GM21515 (cell line): ENCODE results near the gene RPAP2.
"Not testable (repeated sequence)": the region's sequence is repeated elsewhere in the genome, so short reads cannot be mapped to it uniquely, and the experiment has no call there.

Source experiments
- ATAC-seq: cut with Tn5 transposase; IDR thresholded peaks from one replicate; pipeline ENCODE4 v1.9.1; 2021; ENCODE audit not compliant: unreplicated experiment

RPAP2 gene

DNA sequence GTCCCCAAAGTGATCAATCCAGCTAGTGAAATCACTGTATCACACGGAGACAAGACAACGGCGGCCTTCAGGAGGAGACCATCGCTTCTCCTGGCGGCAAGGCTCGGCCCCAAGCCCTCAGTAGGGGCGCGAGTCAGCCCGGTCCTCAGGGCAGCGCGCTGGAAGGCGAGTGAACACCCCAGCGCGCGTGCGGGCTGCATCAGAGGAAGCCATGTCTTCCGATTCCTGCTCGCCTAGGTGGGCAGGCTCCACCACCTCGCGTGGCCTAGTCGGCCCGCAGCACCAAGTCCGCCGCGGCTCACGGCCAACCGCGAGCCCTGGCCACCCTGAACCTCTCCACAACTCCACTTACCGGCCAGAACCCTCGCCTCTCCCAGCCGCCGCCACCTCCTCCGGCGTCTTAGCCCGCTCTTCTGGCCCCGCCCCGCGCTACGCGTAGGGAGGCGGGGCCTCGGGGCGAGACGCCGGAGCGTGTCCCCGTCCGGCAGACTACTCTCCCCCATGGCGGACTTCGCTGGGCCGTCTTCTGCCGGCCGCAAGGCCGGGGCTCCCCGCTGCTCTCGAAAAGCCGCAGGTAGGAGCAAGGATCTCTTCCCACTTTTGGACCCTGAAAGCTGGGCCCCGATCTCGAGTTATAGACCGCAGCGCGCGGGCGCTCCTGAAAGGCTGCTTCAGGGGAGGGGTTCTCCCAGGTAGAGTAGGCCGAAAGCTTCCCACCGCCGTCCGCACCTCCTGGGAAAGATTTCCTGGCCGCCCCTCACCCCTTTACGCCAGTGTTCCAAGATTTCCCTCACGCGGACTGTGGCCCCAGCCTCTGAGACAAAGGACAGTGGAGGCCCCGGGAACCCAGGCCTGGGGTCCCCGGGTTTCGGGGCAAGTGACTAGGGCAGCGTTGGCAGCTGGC, at the start of gene RPAP2, which contains the start of gene GLMN:
Gene RPAP2, plus strand, starts transcription at position 487 of the 904 bp plus-strand sequence. Its CDS starts 15 bp downstream, at position 502.
Gene GLMN, minus strand, starts transcription at position 415 of the 904 bp plus-strand sequence. CDS start 988 bp downstream, outside the sequence.
- ATAC-seq: peak; percentile 99

DNA sequence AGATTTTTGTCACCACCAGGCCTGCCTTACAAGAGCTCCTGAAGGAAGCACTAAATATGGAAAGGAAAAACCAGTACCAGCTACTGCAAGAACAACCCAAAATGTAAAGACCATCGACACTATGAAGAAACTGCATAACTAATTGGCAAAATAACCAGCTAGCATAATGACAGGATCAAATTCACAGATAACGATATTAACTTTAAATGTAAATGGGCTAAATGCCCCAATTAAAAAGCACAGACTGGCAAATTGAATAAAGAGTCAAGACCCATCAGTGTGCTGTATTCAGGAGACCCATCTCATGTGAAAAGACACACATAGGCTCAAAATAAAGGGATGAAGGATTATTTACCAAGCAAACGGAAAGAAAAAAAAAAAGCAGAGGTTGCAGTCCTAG, 44.1 kb upstream of the RPAP2 start:
- ATAC-seq: not testable (repeated sequence)

DNA sequence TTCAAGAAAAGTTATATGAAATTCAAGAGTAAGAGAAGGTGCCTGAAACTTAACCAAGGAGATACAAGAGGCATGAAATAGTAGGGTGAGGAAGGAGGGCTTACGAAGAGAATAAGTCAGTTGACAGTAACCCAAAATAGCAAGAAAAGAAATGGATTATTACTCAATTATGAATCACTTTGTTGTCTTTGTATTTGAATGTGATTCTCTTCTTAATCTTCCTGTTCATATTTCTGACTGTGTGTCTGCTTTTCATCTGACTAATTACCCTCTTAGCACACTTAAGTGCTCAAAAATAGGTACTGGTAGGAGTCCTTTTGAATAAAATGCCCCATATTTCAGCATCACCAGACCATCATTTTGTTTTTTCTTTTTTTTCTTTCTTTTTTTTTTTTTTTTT, 39.5 kb upstream of the RPAP2 start:
- ATAC-seq: no peak

DNA sequence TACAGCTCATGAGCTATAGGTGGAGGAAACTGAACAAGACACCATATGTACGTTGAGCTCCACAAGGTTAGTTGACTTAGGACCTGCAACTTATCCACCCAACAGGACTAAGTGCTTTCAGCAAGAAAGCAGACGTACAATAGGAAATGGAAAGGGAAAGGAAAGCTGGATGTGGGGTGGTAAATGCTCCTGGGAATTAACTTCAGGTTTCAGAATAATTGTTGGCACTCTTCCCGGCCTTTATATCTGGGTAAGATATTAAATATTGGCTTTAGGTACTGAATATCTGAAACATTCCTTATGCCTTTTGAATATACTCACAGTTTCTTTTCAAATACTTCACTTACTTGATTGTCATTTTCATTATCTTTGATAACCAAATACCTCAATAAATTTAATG, 36.3 kb upstream of the RPAP2 start:
- no peak for ATAC-seq

DNA sequence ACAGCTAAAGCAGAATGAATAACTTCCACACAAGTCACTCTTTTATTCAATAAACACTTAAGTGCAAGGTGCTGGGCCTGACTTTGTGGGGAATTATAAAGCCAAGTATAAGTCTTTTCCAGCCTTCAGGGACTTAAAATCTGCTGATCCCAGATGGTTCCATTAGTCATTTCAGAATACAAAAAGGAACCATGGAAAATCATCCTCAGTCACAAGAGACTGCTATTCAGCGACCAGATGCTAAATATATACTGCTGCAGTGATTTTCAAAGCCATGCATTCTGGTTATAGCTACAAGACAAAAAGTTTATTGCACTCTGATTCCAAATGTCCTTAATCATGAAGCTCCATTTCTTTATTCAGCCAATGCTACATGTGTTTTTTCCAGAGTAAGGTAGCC, 25.8 kb upstream of the RPAP2 start:
- no peak for ATAC-seq

DNA sequence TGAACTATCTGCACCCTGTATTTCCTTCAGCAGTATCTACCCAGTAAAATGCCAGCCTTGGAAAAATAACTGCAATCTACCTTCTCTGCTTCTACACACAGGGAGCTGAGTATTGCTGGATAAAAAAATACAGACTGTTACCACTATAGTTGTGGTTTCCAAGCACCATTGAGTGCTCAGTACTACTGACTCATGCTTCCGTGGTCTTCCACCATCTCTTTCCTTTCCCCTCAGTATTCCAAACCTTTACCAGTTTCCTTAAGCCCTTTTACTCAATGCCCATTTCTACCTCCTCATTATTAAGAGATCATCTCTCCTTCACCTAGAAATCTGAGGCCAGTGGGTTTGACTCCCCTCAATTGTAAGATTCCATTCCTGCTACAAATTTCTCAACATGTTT, 23.9 kb upstream of the RPAP2 start:
- no peak for ATAC-seq

DNA sequence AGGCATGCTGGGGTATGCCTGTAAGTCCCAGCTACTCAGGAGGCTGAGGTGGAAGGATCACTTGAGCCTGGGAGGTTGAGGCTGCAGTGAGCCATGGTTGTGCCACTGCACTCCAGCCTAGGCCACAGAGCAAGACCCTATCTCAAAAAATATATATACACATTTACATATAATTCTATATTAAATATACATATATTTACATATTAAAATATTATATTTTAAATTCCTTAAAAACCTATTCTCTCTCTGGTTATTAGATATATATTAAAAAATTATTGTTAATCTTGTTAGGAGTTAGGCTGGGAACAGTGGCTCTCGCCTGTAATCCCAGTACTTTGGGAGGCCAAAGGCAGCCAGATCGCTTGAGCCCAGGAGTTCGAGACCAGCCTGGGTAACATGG, 22.8 kb upstream of the RPAP2 start:
- ATAC-seq: no peak

DNA sequence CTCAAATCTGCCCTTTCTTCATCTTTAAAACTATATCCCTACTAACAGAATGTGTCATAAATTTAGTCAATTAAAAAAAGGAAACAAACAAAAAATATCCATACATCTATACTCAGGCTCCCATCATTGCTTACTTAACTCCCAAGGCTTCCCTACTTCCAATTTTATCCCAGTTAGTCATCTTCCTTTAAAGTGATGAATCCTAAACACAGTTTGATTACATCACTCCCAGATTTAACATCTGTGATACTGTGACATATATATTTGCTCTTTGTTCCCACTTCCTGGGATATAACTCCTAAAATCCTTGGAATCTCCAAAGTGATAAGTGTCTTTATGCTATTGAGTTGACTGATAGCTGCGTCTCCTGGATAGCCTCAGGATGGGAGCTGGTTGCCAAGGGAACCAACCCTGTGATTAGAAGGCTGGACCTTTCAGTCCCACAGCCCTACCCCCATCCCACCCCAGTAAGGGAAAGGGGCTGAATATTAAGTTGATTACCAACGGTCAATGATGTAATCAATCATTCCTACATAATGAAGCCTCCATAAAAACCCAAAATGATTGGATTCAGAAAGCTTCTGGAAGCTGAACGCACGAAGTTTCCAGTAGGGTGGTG, 21.6 kb upstream of the RPAP2 start:
- no peak for ATAC-seq

DNA sequence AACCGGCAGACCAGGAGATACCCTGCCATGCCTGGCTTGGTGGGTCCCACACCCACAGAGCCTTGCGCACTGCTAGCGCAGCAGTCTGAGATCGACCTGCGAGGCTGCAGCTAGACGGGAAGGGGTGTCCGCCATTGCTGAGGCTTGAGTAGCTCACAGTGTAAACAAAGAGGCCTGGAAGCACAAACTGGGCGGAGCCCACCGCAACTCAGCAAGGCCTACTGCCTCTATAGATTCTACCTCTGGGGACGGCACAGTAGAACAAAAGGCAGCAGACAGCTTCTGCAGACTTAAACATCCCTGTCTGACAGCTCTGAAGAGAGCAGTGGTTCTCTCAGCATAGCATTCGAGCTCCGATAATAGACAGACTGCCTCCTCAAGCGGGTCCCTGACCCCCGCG, 19.1 kb upstream of the RPAP2 start:
- ATAC-seq: not testable (repeated sequence)

DNA sequence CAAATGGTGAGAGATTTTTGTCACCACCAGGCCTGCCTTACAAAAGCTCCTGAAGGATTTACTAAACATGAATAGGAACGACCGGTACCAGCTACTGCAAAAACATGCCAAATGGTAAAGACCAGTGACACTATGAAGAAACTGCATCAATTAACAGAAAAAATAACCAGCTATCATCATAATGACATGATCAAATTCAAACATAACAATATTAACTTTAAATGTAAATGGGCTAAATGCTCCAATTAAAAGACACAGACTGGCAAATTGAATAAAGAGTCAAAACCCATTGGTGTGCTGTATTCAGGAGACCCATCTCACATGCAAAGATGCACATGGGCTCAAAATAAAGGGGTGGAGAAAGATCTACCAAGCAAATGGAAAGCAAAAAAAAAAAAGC, 17.4 kb upstream of the RPAP2 start:
- not testable (repeated sequence) for ATAC-seq

DNA sequence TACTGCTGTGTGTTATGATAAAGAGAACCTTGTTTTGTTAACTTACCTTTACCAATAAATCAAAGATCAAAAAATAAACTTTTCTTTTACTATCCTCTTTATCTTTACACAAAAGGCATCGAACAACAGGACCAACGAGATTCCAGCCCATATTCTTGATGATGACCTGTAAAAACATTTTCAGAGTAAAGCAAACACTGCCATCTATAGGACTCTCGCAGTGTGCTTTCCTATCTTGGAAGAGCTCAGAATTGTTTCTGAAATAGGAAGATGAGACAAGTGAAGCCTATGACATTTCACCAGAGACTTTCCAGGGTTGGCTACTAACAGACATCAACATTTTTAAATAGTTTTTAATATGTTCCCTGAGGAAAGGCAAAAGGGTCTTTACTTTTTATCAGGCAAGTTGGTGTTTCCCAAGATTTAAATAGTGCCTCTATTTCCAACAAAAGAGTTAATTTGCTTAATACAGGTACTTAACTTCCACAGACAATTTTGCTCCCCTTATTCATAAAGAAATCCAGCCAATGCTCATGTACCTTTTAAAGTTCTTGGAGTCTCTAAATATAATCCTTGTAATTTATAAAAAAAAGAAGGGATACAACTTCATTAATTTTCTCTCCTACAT, 7.4 kb upstream of the RPAP2 start:
- ATAC-seq: no peak

DNA sequence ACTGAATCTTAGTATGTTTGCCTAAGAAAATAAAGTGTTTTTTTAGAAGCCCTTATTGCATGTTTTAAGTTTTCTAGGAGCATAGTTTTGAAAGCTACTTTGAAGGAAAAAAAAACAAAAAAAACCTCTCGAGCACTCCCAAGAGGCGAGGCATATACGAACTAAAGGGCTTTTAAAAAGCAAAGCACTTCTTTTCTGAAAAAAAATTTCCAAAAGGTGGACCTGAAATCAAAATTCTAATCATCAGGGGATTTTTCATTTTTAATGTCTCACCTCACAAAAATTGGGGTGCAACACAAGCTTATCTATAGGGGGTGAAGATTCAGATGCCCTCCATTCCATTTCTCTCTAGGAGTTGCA, 666 bp upstream of the RPAP2 start:
- ATAC-seq: no peak

DNA sequence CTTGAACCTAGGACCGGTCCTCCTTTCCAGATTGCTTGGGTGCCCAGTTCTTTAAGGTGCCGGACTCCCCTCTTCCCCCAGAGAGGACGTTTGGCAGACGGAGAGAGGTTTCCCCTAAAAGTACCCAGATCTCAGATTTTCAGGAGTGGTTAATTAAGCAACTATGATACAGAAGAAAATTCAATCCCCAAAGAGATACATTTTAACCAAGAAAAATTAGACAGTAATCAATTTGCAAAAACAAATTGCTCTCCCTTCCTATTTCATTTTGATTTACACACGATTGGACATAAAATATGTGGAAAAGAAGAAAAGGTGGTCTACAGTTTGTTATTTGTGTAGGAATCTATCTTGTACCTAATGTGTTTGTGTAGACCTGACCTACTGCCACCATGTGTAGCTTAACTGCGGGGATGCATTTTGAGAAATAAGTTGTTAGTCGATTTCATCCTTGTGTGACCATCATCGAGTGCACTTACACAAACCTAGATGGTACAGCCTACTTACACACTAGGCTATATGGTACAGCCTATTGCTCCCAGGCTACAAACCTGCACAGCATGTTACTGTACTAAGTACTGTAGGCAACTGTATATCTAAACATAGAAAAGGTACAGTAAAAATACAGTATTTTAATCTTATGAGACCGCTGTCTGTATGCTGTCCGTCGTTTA, 755 bp downstream of the RPAP2 start:
- ATAC-seq: no peak

DNA sequence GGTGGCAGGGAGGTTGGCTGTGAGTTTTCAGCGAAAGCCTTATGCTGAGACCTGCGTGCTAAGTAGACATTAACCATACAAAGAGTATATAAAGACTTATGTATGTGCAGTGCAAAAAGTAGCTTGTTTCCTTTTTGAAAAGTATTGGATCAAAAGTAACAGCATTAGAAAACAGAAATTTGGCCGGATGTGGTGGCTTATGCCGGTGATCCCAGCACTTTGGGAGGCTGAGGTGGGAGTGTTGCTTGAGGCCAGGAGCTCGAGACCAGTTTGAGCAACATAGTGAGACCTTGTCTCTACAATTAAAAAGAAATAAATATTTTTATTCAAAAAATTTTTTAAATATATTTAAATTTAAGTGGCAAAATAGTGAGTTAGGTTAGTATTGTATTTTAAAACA, 2.2 kb downstream of the RPAP2 start:
- ATAC-seq: no peak

DNA sequence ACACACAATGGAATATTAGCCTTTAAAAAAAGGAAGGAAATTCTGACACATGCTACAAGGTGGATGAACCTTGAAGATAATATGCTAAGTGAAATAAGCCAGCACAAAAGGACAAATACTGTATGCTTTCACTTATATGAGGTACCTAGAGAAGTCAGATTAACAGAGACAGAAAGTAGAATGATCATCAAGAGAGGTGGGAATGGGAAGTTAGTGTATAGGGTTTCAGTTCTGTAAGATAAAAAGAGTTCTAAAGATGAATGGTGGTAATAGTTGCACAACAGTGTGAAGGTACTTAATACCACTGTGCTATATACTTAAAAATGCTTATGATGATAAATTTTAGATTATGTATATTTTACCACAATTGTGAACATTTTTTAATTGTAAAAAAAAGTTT, 7.2 kb downstream of the RPAP2 start:
- no peak for ATAC-seq

DNA sequence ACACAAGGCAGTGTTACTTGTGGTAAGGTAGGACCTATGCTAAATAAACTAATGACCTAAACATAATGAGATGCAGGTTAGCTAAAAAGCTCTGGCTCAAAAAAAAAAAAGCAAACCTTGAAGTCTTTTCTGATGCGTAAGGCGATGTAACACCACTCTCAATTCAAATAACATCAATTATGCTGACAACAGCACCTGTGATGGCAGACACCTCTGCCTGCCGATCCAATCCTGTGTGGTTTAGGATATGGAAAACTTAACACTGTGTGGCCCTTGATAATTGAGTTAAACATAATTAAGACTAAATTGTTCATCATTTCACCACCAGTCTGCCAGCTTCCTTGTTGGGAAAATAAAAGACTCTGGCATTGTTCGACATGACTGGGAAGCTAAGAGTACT, 9.1 kb downstream of the RPAP2 start:
- no peak for ATAC-seq

DNA sequence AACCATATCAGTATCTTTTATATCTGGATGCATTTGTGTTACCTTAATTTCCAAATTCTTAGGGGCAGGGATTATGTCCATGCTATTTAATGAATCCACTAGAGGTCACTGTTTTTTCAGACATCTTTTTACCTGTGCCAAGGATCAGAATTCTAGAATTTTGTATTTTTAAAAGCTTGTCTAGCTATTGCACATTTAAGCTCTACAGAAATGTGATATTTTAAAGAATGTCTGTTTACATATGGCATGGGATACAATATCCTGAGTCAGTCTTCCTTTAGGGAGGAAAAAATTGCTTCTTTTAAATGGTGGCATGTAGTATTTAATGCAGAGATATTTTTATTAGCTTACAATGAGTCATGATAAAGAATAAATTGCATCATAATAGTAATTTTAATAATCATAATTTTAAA, 11.3 kb downstream of the RPAP2 start:
- no peak for ATAC-seq

DNA sequence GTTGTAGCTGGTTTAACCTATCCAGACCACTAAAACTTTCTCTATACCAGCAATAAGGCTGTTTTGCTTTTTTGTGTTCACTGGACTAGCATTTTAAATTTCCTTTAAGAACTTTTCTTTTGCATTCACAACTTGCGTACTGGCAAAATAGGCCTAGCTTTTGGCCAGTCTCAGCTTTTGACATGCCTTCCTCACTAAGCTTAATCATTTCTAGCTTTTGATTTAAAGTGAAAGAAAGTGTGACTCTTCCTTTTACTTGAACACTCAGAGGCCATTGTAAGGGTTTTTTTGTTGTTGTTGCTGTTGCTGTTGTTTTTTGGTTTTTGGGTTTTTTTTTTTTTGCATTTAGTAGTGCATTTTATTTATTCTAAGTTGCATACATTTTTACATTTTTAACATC, 15.2 kb downstream of the RPAP2 start:
- no peak for ATAC-seq

DNA sequence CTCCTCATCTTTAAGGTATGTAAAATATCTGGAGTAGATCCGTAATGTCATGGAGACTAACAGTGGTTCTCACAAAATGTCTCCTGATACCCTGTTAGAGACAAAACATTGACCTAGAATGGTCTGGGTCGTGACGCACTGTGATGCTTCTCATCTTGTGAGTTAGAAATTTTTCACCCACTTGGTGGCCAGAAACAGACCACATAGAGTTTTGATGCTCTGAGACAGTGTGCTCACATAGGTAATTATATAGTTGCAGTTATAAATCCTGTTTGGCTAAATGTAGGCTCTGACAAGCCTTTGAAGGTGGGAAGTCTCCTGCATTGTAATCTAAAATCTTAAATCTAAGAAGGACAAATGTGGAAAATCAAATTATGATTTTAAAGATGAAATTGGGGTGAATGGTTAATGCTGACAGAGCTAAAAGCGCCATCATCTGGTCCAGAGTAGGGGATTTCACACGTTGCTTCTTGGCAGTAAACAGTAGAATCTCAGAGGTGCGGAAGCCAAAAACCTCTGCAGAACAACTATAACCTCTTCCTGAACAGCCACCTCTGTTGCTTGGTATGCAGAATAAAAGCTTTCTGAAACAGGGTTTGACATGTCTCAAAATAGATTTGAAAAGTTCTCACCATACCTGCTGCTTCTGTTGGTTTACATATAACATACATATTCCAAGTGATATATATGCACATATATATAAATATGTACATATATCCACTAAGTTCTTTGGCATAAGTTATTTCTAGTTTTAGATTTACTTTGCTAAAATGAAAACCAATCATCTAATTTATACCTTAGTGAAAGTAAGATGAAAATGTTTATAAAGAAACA, 17.1 kb downstream of the RPAP2 start:
- ATAC-seq: no peak

DNA sequence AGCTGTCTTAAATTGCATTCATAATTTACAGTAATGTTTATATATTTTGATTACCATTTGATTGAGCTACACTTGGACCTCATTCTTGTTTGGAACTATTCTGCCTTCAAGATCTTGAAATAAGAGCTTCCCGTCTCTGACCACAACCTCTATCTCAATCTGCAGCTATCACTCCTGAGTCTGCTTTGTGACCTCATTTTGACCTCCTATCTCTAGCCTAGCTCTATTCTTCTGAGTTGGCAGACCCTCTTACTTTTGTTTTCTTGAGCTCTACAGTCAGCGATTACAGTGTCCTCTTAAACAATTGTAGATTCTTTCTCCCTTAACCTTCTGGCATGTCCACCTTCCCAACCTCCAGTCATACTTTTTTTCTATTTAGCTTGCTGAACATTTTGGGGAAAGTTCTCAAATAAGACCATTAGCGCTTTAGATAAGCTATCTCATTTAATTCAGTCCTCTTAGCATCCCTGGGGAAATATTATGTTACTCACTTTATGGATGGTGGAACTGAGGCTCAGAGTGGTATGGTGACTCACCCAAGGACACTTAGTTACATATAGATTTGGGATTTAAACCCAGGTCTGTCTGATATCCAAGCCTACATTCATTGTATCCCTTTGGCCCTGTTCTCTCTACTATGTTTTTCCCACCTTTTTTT, 19.1 kb downstream of the RPAP2 start:
- ATAC-seq: no peak
